HL-60 (cell line): Measurements from ENCODE around the gene IQSEC1.
A peak's percentile ranks its signal among the peaks of the same experiment; 100 is the strongest.

Experiments
- DNase-seq, 2 experiments: peaks; one replicate each; pipeline ENCODE4 v3.0.0-alpha.2; 2010 to 2020; ENCODE audit warnings: low read depth in 1 of 2, low spot score in 1 of 2
- H3K27ac ChIP-seq: fragments of 250-450 bp; sonication (Bioruptor Pico); replicated peaks from 2 replicates; pipeline ENCODE4 v1.5.1; 2020; ENCODE audit warnings: mild to moderate bottlenecking, moderate library complexity
- H3K27me3 ChIP-seq: fragments of 250-450 bp; sonication (Bioruptor Pico); 2 replicates; pipeline ENCODE4 v1.5.1; 2021; ENCODE audit warnings: mild to moderate bottlenecking, moderate library complexity; ENCODE audit not compliant: insufficient read depth, poor library complexity, severe bottlenecking
- H3K4me3 ChIP-seq: replicated peaks from 2 replicates; pipeline ENCODE4 v1.5.1; 2011; ENCODE audit warnings: mild to moderate bottlenecking, control low read depth, low read length; ENCODE audit not compliant: insufficient read depth
- GABPA ChIP-seq: IDR thresholded peaks from 2 replicates; pipeline ENCODE4 v1.6.1; 2012; ENCODE audit warnings: low read depth
- POLR2AphosphoS5 ChIP-seq: IDR thresholded peaks from 2 replicates; pipeline ENCODE4 v1.6.1; 2012; ENCODE audit warnings: low read depth
- REST ChIP-seq: IDR thresholded peaks from 2 replicates; pipeline ENCODE4 v1.6.1; 2012; ENCODE audit warnings: low read depth; ENCODE audit not compliant: insufficient replicate concordance
- SPI1 ChIP-seq: IDR thresholded peaks from 2 replicates; pipeline ENCODE4 v1.6.1; 2012; ENCODE audit warnings: low read depth, mild to moderate bottlenecking, borderline replicate concordance
- TF ChIP-seq, protein P1 (sequence below): IDR thresholded peaks from one replicate; pipeline ENCODE4 v1.5.1; 2011; ENCODE audit warnings: low read length, control low read depth, inconsistent platforms; ENCODE audit not compliant: insufficient read depth

IQSEC1 gene

DNA sequence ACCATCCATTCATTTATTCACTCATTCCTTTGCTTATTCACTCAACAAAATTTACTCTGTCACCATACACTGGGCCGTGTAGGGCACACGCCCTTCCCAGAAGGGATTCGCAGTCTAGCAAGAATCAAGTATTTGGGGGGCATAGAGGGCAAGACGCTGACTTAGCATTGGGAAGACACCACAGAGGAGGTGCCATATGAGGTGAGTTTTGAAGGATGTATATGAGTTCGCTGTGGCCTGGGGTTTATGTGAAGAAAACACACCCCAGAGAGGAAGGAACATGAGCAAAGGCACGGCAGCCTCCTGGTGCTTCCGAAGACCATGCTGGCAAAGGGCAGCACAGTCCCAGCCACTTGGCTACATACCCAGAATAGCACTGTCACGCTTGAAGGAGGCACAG is 23.1 kb upstream of the IQSEC1 start:
- no peak for DNase-seq
- Histone ChIP-seq H3K27ac (no peak overlapping the region), H3K4me3 (no peak overlapping the region), H3K27me3 (peaks cover 17% of the 10 kb centered on the region)
- TF ChIP-seq, protein P1, sequence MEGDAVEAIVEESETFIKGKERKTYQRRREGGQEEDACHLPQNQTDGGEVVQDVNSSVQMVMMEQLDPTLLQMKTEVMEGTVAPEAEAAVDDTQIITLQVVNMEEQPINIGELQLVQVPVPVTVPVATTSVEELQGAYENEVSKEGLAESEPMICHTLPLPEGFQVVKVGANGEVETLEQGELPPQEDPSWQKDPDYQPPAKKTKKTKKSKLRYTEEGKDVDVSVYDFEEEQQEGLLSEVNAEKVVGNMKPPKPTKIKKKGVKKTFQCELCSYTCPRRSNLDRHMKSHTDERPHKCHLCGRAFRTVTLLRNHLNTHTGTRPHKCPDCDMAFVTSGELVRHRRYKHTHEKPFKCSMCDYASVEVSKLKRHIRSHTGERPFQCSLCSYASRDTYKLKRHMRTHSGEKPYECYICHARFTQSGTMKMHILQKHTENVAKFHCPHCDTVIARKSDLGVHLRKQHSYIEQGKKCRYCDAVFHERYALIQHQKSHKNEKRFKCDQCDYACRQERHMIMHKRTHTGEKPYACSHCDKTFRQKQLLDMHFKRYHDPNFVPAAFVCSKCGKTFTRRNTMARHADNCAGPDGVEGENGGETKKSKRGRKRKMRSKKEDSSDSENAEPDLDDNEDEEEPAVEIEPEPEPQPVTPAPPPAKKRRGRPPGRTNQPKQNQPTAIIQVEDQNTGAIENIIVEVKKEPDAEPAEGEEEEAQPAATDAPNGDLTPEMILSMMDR = no peak
- TF ChIP-seq REST (no peak), GABPA (no peak), SPI1 (no peak), POLR2AphosphoS5 (no peak)

DNA sequence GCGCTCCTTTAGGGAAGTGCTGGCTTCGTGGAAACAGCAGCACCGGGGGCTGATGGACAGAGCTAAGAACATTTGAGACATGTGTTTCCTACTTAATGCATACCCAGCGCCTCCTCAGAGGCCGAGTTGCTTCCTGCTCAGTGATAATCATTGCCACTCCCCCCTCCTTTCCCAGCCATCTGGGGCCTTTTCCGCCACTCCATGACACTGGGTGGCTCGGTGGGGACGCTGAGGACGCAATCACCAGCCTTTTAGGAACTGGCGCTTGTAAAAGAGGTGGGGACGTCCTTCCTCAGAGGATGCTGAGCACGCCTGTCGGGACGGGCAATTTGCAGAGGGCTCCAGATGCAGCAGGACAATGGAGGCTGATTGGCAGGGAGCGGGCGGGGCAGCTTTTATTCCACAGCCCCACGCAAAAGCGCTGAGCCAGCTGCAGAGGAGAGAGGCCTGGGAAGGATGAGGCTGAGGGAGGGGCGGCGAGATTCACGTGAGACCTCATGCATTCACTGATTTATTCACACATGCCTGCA is 22.2 kb upstream of the IQSEC1 start:
- DNase-seq = no peak
- Histone ChIP-seq H3K4me3 (no peak overlapping the region), H3K27ac (no peak overlapping the region), H3K27me3 (peaks cover 17% of the 10 kb centered on the region)
- TF ChIP-seq POLR2AphosphoS5 (no peak), GABPA (no peak), REST (peak; percentile 65), SPI1 (no peak)

DNA sequence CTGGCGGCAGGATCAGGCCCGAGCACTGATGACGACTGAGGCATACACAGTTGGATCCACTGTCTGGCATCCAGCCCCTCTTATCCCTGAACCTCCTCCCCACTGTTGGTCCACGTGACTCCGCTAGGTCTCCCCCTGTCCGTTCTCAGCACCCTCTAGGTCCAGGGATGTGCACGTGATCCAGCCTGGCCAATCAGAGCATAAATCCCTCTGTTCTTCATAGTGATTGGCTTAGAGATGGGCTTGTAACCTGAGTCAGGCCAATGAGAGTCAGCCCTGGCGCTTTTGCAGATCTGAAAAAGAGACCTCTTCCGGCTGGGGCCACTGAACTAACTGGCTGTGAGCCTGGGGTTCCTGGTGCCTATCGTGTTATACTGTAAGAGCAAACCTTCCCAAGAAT is 20.5 kb upstream of the IQSEC1 start:
- DNase-seq = no peak
- TF ChIP-seq SPI1 (no peak), REST (no peak), POLR2AphosphoS5 (no peak)
- H3K27me3 ChIP-seq = peaks cover 17% of the 10 kb centered on the region
- H3K27ac ChIP-seq = no peak overlapping the region
- H3K4me3 ChIP-seq = no peak overlapping the region

- DNase-seq = no peak
- H3K27me3 ChIP-seq = peaks cover 17% of the 10 kb centered on the region
- H3K27ac ChIP-seq = no peak overlapping the region
- H3K4me3 ChIP-seq = no peak overlapping the region
- TF ChIP-seq POLR2AphosphoS5 = no peak
- no peak for TF ChIP-seq REST
- TF ChIP-seq, protein P1 = no peak
- TF ChIP-seq GABPA = no peak
- TF ChIP-seq SPI1 = no peak
Measured at GRCh38 chr3:13092621-13093617, 19.7 kb upstream of the IQSEC1 start.
